EH (cell line): Measurements from ENCODE around the gene PRAMEF13.
"Not testable (repeated sequence)": the region's sequence is repeated elsewhere in the genome, so short reads cannot be mapped to it uniquely, and the experiment has no call there.

Experiments used
- DNase-seq: peaks from one replicate; pipeline ENCODE4 v3.0.0-alpha.2; 2015; ENCODE audit warnings: low read depth

PRAMEF13 gene, protein sequence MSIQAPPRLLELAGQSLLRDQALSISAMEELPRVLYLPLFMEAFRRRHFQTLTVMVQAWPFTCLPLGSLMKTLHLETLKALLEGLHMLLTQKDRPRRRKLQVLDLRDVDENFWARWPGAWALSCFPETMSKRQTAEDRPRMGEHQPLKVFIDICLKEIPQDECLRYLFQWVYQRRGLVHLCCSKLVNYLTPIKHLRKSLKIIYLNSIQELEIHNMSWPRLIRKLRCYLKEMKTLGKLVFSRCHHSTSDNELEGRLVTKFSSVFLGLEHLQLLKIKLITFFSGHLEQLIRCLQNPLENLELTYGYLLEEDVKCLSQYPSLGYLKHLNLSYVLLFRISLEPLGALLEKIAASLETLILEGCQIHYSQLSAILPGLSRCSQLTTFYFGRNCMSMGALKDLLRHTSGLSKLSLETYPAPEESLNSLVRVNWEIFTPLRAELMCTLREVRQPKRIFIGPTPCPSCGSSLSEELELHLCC

DNA sequence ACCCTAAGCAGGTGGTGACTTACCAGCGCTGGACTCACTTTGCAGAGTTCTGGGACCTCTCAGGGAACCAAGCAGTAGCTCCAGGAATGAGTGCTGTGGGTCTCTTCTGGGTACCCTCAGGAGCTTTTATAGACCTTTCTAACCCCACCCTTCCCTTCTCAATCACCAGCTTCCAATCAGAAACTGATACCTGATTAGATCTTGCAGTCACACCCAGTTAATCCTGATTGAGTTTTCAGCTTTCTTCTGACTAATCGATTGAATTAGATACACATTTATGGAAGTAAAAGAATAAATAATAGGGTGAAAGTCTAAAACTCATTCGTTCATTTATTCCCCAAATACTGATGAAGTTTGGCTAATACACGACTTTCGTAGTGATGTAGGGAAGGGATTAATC is at the start of gene PRAMEF13:
Gene PRAMEF13 (minus strand): TSS at position 101 of the 400 bp plus-strand sequence. CDS start 1,820 bp downstream, outside the sequence.
- DNase-seq = not testable (repeated sequence)

DNA sequence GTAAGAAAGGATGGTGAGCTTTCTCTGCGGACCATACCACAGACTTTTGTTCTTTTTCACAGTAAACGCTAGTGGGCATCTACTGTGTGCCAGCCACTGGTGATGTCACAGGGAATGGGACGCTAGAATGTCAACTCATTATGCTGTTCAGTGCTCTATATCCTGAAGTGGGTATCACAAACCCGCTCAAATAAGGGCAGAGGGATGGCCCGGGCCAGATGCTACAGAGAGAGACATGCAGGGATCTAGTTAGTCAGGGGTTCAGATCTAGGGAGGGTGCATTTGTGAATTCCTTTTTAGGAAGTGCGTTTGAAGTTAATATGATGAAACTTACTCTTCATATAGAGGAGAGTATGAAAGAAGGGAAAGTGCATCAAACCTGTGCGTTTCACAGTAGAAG is 45.9 kb upstream of the PRAMEF13 start:
- not testable (repeated sequence) for DNase-seq

DNA sequence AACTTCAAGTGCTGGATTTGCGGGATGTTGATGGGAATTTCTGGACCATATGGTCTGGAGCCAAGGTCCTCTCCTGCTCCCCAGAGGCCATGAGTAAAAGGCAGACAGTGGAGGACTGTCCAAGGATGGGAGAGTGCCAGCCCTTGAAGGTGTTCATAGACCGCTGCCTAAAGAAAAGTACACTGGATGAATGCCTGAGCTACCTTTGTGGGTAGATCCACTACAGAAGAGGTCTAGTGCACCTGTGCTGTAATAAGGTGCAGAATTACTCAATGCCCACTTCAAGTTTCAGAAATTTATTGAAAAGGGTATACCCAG is 45.3 kb upstream of the PRAMEF13 start:
- DNase-seq = not testable (repeated sequence)

DNA sequence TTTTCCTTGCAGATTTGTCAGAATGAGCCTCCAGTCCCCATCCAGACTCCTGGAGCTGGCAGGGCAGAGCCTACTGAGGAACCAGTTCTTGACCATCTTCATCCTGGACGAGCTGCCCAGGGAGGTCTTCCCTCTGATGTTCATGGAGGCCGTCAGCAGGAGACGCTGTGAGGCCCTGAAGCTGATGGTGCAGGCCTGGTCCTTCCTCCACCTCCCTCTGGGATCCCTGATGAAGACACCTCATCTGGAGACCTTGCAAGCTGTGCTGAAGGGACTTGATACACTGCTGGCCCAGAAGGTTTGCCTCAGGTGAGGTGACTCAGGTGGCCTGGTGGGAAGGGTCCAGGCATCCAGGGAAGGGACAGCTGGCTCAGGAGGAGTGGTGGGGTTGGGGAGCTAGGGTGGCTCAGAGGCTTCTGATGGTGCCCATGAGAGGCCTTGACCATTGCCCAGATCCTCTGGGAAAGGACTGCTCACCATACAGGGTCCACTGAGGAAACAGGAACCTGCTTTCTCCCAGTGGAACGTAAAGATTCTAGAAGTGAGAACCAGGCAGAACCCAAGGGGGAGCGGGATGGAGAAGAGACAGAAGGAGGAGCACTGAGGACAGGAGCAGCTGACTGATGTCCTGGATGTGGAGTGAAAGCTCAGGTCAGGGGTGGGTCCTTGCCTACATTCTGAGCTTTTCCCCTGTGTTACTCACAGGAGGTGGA is 44.8 kb upstream of the PRAMEF13 start:
- not testable (repeated sequence) for DNase-seq

DNA sequence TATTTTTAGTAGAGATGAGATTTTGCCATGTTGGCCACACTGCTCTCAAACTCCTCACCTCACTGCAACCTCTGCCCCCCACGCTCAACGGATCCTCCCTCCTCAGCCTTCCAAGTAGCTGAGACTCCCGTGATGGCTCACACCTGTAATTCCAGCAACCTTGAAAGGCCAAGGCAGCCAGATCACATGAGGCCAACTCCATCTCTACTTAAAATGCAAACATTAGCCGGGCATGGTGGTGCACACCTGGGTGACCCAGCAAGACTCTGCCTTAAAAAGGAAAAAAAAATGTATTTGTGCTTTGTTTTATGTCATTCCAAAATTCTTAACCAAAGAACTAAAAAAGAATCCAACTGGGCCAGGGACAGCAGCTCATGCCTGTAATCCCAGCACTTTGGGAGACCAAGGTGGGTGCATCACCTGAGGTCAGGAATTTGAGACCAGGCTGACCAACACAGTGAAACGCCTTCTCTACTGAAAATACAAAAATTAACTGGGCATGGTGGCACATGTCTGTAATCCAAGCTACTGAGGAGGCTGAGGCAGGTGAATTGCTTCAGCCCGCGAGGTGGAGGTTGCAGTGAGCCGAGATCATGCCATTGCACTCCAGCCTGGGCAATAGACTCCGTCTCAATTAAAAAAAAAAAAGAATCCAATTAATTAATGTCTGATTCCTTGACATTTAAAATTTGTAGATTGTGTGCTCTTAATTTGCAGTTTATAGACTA is 42.5 kb upstream of the PRAMEF13 start:
- DNase-seq = not testable (repeated sequence)

DNA sequence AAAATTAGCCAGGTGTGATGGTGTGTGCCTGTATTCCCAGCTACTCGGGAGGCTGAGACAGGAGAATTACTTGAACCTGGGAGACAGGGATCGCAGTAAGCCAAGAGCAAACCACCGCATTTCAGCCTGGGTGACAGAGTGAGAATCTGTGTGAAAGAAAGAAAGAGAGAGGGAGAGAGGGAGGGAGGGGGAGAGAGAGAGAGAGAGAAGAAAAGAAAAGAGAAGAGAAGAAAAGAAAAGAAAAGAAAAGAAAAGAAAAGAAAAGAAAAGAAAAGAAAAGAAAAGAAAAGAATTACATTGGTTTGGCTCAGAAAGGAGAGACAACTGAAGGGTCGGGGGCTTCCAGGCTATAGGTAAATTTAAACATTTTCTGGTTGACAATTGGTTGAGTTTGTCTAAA is 38.4 kb upstream of the PRAMEF13 start:
- not testable (repeated sequence) for DNase-seq

DNA sequence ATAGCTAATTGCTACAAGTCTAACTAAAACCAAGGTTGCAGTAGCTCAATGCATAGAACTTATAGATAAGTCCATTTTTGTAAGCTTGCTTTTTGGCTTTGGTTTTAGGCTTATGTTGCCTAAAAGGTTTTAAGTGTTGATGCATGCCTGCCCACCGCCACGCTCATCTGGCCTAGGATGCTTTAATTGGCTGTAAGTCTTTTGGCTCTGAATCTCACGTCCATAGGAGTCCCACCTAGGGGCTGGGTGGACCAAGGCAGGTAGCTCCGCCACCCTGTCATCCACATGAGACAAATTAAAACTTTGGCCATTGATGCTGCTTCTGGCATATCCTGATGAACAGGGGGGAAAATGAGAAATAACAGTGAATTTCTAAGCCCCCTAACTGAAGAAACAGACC is 36.4 kb upstream of the PRAMEF13 start:
- DNase-seq = not testable (repeated sequence)

DNA sequence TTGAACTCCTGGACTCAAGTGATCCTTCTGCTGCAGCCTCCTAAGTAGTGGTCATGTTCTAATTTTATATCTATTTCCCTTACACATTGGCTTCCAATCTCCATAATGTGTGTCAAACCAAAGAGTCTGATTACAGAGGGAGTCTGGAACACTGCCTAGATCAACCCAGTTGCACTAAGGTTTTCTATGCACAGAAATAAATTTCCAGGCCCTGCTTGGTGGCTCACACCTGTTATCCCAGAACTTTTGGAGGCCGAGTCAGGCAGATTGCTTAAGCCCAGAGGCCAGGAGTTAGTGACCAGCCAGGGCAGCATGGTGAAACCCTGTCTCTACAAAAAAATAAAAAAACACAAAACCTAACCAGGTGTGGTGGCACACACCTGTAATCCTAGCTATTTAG is 32.8 kb upstream of the PRAMEF13 start:
- DNase-seq = not testable (repeated sequence)

DNA sequence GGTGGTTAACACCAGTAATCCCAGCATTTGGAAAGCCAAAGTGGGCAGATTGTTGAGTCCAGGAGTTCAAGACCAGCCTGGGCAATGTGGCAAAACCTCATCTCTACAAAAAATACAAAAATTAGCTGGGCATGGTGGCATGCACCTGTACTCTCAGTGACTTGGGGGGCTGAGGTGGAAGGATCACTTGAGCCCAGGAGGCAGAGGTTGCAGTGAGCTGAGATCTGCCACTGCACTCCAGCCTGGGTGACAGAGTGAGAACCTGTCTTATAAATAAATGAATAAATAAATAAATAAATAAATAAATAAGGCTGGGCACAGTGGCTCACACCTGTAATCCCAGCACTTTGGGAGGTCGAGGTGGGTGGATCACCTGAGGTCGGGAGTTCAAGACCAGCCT is 30.8 kb upstream of the PRAMEF13 start:
- not testable (repeated sequence) for DNase-seq

DNA sequence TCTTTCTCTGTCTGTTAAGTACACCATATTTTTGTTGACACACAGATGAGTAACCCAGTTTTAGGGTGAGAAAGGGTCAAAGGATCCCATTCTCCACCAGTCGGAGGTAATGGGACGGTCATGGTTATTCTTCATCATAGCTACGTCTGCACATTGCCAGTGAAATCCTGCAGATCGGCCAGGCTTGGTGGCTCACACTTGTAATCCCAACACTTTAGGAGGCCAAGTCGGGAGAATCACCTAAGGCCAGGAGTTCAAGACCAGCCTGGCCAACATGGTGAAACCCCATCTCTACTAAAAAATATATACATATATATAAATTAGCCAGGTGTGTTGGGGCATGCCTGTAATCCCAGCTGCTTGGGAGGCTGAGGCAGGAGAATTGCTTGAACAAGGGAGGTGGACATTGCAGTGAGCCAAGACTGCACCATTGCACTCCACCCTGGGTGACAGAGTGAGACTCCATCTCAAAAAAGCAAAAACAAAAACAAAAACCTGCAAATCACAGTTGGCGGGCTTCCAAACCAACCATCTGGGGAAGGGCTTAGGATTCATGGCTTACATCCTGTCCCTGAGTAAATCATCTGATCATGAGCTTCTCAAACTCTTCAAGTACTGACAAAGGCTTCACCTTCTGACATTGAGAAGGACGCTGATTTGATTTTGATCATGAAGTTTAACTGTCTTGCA is 30.0 kb upstream of the PRAMEF13 start:
- DNase-seq = not testable (repeated sequence)

DNA sequence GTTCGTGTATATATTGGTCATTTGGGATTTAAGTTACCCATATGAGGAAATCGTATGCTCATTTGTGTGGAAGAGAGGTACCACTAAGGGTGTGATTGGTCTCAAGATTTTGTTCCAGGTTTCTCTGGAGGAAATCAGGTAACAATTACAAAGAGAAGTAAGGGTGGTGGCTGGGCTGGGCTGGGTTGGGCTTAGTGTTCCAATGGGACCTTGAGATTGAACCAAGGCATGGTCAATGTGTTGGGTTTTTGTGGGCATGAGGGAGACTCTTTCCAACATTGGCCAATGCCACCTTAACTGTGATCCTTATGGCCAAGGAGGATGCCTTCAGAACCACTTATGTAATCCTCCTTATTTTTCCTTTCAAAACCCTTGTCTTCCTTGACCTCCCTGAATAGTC is 29.4 kb upstream of the PRAMEF13 start:
- DNase-seq = not testable (repeated sequence)

DNA sequence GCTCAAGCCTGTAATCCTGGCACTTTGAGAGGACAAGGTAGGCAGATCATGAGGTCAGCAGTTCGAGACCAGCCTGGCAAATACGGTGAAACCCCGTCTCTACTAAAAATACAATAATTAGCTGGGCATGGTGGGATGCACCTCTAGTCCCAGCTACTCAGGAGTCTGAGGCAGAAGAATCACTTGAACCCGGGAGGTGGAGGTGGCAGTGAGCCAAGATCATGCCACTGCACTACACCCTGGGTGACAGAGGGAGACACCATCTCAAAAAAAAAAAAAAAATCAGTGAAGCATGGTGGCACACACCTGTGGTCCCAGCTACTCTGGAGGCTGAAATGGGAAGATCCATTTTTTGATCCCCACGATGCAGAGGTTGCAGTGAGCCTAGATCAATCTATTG is 28.9 kb upstream of the PRAMEF13 start:
- not testable (repeated sequence) for DNase-seq

DNA sequence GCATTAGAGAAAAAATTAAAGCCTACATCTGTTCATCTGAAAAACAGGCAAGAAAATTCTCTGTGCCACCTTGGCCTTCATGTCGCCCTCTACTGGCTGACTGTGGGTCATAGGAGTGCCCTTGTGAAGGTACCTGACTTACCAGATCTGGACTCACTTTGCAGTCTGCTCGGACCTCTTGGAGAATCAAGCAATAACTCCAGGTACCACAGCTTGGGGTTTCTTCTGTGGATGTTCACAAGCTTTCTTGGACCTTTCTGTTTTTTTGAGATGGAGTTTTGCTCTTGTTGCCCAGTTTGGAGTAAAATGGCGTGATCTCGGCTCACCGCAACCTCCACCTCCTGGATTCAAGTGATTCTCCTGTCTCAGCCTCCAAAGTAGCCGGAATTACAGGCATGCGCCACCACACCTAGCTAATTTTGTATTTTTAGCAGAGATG is 27.2 kb upstream of the PRAMEF13 start:
- no peak for DNase-seq

DNA sequence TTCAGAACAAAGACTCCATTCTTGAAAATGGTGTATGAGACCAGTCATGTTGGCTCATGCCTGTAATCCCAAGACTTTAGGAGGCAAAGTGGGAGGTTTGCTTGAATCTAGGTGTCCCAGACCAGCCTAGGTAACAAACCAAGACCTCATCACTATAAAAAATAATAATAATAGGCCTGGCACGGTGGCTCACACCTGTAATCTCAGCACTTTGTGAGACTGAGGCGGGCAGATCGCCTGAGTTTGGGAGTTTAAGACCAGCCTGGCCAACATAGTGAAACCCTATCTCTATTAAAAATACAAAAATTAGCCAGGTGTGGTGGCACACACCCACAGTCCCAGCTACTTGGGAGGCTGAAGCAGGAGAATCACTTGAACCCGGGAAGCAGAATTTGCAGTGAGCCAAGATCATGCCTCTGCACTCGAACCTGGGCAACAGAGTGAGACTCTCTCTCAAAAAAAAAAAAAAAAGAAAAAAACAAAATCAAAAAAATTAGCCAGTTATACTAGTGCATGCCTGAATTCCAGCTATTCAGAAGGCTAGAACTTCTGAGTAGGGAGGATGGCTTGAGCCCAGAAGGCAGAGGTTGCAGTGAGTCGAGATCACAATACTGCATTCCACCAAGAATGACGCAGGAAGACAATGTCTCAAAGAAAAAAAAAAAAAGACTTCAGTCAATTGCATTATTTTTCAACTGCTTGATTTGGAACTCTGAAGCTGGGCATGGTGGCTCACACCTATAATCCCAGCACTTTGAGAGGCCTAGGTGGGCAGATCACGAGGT is 26.3 kb upstream of the PRAMEF13 start:
- not testable (repeated sequence) for DNase-seq

DNA sequence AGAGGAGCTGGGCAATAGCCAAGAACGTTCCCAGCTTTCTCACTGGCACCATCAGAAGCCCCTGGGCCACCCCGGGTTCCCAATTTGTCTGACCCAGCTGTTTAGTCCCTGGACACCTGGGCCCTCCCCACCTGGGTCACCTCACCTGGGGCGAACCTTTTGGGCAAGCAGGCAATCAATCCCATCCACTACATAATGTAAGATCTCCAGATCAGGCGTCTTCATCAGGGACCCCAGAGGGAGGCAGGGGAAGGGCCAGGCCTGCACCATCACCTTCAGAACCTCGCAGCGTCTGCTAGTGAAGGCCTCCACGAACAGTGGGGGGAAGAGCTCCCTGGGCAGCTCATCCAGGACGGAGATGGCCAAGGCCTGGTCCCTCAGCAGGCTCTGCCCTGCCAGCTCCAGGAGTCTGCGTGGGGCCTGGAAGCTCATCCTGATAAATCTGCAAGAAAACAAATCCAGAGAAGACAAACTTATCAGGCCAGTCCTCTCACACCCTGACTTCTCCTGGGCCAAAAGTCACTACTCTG is 24.5 kb upstream of the PRAMEF13 start, which contains the start of gene PRAMEF18:
Gene PRAMEF18 (minus strand): TSS at position 480 of the 530 bp plus-strand sequence. CDS start 48 bp downstream, at position 432.
- DNase-seq = not testable (repeated sequence)

DNA sequence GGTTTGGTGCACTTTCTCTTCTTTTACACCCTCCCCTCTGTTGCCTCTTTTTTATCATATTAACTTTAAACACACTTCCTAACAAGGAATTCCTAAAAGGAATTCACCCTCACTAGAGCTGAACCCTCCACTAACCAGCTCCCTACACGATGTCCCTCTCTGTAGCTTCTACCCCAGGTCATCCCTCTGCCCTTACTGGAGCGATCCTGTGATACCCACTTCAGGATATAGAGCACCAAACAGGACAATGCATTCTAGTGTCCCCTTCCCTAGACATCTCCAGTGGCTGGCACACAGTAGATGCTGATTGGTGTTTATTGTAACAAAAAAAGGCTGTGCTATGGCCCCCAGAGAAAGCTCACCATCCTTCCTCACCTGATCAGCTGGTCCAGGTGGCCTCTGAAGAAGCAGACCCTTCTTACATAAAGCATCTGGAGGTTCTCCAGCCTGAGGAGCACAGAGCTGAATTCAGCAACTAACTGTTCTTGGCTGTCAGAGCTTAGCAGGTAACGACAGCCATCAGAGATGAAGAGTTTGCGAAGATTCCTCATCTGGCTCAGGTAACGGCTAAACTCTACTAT is 23.4 kb upstream of the PRAMEF13 start:
- DNase-seq = no peak

DNA sequence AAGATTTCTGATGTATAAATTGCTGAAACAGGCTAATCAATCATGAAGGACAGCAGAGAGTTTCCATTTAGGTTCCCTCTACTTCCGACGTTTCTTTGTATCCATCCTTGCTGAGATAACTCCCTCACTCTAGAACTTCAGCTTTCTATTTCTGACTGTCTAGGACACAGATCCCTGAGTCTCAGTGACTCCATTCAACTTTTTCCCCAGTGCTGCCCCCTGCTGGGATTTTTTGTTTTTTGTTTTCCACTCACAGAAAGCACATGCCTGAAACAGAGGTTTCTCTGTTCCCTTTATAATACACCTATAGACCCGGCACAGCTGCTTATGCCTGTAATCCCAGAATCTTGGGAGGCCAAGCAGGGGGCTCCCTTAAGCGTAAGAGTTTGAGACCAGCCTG is 21.6 kb upstream of the PRAMEF13 start:
- DNase-seq = not testable (repeated sequence)

DNA sequence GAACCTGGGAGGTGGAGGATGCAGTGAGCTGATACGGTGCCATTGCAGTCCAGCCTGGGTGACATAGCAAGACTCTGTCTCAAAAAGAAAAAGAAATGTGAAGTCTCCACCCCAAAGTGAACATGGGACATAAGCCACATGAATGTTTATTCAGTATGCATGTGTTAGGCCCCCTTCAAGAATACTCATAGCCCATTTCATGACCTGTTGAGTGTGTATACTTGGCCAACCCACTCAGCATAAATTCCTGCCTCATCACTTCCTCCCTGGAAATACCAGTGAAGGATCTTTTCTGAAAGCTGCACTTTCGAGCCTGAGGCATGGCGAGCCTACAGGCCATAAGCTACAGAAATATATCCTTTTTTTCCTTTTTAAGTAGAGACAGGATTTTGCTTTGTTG is 18.0 kb upstream of the PRAMEF13 start:
- not testable (repeated sequence) for DNase-seq

DNA sequence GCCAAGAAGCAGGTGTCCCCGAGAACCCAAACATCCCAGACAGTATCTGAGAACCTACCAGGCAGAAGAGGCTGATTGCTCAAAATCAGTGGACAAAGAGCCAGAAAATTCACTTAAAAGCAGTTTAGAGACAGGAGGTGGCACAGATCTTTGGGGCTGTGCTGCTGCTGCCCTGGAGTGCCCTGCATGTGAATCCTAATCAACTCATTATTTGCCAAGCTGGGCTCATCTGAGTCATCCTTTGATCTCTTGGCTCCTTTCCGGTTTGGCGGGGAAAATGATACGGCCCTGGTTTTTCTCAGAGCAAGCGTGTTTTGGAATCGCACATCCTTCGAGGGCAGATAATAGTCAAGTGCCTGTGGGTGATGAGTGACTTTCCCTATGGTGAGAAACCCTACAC is 15.4 kb upstream of the PRAMEF13 start:
- not testable (repeated sequence) for DNase-seq

DNA sequence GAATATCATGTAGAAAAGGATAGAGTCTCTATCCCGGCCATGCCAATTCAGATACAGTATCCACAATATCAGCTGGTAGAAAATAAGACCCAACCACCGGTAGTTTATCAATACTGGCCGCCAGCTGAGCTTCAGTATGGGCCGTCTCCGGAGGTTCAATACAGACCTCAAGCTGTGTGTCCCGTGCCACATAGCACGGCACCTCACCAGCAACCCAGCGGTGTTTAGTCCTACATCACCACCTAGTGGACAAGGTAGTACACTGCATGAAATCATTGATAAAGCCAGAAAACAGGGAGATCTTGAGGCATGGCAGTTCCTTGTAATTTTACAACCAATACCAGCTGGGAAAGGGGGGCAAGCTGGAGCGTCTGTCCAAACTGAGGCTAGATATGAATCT is 7.5 kb upstream of the PRAMEF13 start:
- DNase-seq = not testable (repeated sequence)
